Natural killer cell (primary cell): ENCODE measurements around the gene PROM1. TPM values are rescaled to one million over a fixed set of nuclear protein-coding genes. Genes with fewer than 3 reads are reported as not detected.

Experiments
- ATAC-seq, 3 donors: fragments of 150-1000 bp in 2 of 3; fragments of 200-7000 bp in 1 of 3; cut with Tn5 transposase; 1 replicate in 1 of 3; 2 replicates in 2 of 3; pipeline ENCODE4 v1.10.0; 2021; ENCODE audit warnings: mild to moderate bottlenecking in 2 of 3, moderate library complexity in 2 of 3
- DNase-seq, 2 donors: peaks; one replicate each; pipeline versions ENCODE4 v3.0.0 to v3.0.0-alpha.2; 2013 to 2021; ENCODE audit warnings: mixed read lengths in 1 of 2
- H3K27ac ChIP-seq: one replicate; pipeline ENCODE4 v1.5.1; 2013; ENCODE audit warnings: mild to moderate bottlenecking, low read length
- H3K27me3 ChIP-seq: one replicate; pipeline ENCODE4 v1.6.1; 2013; ENCODE audit warnings: low read length; ENCODE audit not compliant: control insufficient read depth, insufficient read depth
- H3K36me3 ChIP-seq: one replicate; pipeline ENCODE4 v1.6.1; 2013; ENCODE audit warnings: low read length; ENCODE audit not compliant: control insufficient read depth, insufficient read depth
- H3K4me1 ChIP-seq: one replicate; pipeline ENCODE4 v1.6.1; 2013; ENCODE audit warnings: low read length; ENCODE audit not compliant: control insufficient read depth, insufficient read depth
- H3K4me3 ChIP-seq: one replicate; pipeline ENCODE4 v1.5.1; 2013; ENCODE audit warnings: low read length
- H3K9me3 ChIP-seq: one replicate; pipeline ENCODE4 v1.6.1; 2013; ENCODE audit warnings: low read length; ENCODE audit not compliant: control insufficient read depth, insufficient read depth
- H3K27ac Mint-ChIP-seq, 2 donors: one replicate each; pipeline ENCODE4 v1.8.0; 2022; ENCODE audit warnings: mild to moderate bottlenecking in 2 of 2, mixed read lengths in 2 of 2, moderate library complexity in 1 of 2
- H3K27me3 Mint-ChIP-seq, 2 donors: one replicate each; pipeline ENCODE4 v1.8.0; 2022; ENCODE audit warnings: low read depth in 2 of 2, mixed read lengths in 2 of 2
- H3K36me3 Mint-ChIP-seq: one replicate; pipeline ENCODE4 v1.8.0; 2022; ENCODE audit warnings: mixed read lengths
- H3K4me1 Mint-ChIP-seq, 2 donors: one replicate each; pipeline ENCODE4 v1.8.0; 2022; ENCODE audit warnings: mixed read lengths in 2 of 2
- H3K4me3 Mint-ChIP-seq: one replicate; pipeline ENCODE4 v1.8.0; 2022; ENCODE audit warnings: mild to moderate bottlenecking, moderate library complexity, mixed read lengths
- H3K9me3 Mint-ChIP-seq, 2 donors: one replicate each; pipeline ENCODE4 v1.8.0; 2022; ENCODE audit warnings: mixed read lengths in 2 of 2
- WGBS: methylation state at CpG from one replicate; pipeline ENCODE4 v1.1.7; 2013; ENCODE audit warnings: missing lambda C conversion rate; ENCODE audit not compliant: insufficient coverage; 5-methylcytosine and 5-hydroxymethylcytosine counted together
- intact Hi-C: fragments of 100-400 bp; cut with micrococcal nuclease; formaldehyde crosslinking; loops from one replicate; pipeline ENCODE4 v1.14.2; 2022
- total RNA-seq, 4 donors: library from RNA; stranded (reverse); fragments of 120-200 nt in 1 of 4; gene quantifications; one replicate each; pipeline versions ENCODE4 v1.2.3 to v1.2.4, GENCODE V29; 2013 to 2022
- TF ChIP-seq, protein P1 (sequence below): fragments of 200-600 bp; IDR thresholded peaks from one replicate; pipeline ENCODE4 v1.8.0; 2022; ENCODE audit warnings: antibody characterized with exemption

Gene PROM1
- total RNA-seq, 3 donors from 2014 or later (not counting 1 experiment from before 2014, with no cell fraction given): not detected

DNA sequence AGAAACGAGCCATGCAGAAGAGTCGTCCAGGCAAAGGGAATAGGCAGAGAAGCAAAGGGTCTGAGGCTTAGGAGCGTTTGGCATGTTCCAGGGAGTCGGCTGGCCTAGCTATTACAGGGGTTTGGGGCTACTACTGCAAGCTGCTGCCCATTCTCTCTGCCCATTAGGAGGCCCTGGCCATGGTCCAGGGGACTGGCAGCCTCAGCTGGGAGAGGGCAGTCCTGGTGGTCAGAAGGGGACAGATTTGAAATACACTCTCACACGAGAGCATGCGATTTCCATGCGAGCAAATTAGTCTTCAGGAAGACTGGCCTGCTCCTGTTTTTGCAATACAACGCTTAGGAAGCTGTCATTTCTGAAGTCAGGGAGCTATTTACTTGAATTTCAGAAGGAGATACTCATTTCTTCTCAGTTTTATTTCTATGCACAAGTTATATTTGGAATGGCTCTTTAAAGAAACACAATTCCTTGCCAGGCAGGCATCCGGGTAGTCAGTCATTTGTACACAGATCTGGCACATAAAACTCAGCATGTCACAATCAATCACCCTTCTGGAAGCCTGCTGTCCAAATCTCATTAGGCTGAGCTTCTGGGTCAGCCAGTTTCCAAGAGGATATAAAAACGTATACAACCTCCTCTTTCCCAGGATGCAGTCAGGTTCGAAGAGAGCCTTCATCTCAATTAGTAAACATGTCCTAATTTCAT, 27.0 kb downstream of the PROM1 start:
- Mint-ChIP-seq H3K36me3 (no peaks in the 10 kb centered on the region), H3K4me3 (no peak overlapping the region), H3K27me3 (peaks cover 32 to 58% of the 10 kb centered on the region in 2 donors), H3K9me3 (no peaks in the 10 kb centered on the region), H3K27ac (no peak overlapping the region), H3K4me1 (no peaks in the 10 kb centered on the region)
- DNase-seq (no peak), ATAC-seq (no peak)
- H3K9me3 ChIP-seq: no peaks in the 10 kb centered on the region
- no peaks in the 10 kb centered on the region for H3K36me3 ChIP-seq
- WGBS: 55% methylated on average over 11 of the region's 11 CpGs
- TF ChIP-seq, protein P1, sequence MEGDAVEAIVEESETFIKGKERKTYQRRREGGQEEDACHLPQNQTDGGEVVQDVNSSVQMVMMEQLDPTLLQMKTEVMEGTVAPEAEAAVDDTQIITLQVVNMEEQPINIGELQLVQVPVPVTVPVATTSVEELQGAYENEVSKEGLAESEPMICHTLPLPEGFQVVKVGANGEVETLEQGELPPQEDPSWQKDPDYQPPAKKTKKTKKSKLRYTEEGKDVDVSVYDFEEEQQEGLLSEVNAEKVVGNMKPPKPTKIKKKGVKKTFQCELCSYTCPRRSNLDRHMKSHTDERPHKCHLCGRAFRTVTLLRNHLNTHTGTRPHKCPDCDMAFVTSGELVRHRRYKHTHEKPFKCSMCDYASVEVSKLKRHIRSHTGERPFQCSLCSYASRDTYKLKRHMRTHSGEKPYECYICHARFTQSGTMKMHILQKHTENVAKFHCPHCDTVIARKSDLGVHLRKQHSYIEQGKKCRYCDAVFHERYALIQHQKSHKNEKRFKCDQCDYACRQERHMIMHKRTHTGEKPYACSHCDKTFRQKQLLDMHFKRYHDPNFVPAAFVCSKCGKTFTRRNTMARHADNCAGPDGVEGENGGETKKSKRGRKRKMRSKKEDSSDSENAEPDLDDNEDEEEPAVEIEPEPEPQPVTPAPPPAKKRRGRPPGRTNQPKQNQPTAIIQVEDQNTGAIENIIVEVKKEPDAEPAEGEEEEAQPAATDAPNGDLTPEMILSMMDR: no peak
- no peak overlapping the region for H3K4me3 ChIP-seq
- intact Hi-C loops: no loop called here
- H3K27ac ChIP-seq: no peak overlapping the region
- no peaks in the 10 kb centered on the region for H3K4me1 ChIP-seq
- H3K27me3 ChIP-seq: no peaks in the 10 kb centered on the region

DNA sequence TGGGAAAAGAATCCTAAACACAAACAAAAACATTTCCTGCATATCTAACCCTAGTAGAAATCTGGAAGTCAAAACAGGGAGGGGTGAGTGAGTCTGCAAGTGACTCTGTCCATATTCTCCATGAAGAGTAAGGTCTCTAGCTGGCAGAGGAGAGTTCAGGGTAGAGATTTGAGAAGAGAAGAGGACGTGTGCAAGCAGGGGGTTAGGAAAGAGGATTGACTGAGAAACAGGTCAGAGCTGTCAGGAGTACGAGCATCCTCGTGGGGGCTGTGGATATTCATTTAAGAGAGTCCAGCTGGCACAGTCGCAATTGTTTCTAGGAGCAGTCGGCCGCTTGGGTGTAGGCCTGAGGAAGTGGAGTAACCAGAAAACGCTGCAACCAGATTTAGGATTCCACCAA, 27.9 kb downstream of the PROM1 start:
- Mint-ChIP-seq H3K4me1 (no peaks in the 10 kb centered on the region), H3K36me3 (no peaks in the 10 kb centered on the region), H3K27me3 (peaks cover 25 to 58% of the 10 kb centered on the region in 2 donors), H3K4me3 (no peak overlapping the region), H3K27ac (no peak overlapping the region), H3K9me3 (no peaks in the 10 kb centered on the region)
- 22% methylated on average over 6 of the region's 7 CpGs for WGBS
- no peak overlapping the region for H3K4me3 ChIP-seq
- no peaks in the 10 kb centered on the region for H3K9me3 ChIP-seq
- ATAC-seq (no peak), DNase-seq (no peak)
- H3K36me3 ChIP-seq: no peaks in the 10 kb centered on the region
- no peaks in the 10 kb centered on the region for H3K27me3 ChIP-seq
- TF ChIP-seq, protein P1: no peak
- no peak overlapping the region for H3K27ac ChIP-seq
- no peaks in the 10 kb centered on the region for H3K4me1 ChIP-seq
- intact Hi-C loops: no loop called here

DNA sequence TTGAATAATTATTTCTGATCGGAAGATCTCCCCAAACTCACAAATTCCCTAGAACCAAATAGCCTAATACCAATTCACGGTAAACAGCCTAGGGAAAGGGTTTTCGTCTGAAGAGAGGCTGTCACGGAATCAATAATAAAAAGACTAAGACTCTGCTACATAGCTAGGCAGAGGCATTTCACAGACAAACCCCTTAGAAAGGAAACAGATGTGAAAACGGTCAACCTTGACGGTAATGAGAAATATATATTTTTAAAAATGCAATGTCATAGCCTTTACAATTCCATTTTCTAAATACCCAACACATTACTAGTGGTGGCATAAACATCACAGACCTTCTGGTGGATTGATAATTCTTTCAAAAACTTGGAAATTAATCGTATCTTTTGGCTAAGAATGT, 28.4 kb downstream of the PROM1 start:
- Mint-ChIP-seq H3K27ac (no peak overlapping the region), H3K9me3 (no peaks in the 10 kb centered on the region), H3K27me3 (peaks cover 24 to 58% of the 10 kb centered on the region in 2 donors), H3K4me1 (no peaks in the 10 kb centered on the region), H3K4me3 (no peak overlapping the region), H3K36me3 (no peaks in the 10 kb centered on the region)
- ATAC-seq (no peak), DNase-seq (no peak)
- Histone ChIP-seq H3K27ac (no peak overlapping the region), H3K9me3 (no peaks in the 10 kb centered on the region), H3K4me1 (no peaks in the 10 kb centered on the region), H3K4me3 (no peak overlapping the region), H3K27me3 (no peaks in the 10 kb centered on the region), H3K36me3 (no peaks in the 10 kb centered on the region)
- 21% methylated on average over 3 of the region's 7 CpGs for WGBS
- TF ChIP-seq, protein P1: no peak
- intact Hi-C loops: no loop called here

DNA sequence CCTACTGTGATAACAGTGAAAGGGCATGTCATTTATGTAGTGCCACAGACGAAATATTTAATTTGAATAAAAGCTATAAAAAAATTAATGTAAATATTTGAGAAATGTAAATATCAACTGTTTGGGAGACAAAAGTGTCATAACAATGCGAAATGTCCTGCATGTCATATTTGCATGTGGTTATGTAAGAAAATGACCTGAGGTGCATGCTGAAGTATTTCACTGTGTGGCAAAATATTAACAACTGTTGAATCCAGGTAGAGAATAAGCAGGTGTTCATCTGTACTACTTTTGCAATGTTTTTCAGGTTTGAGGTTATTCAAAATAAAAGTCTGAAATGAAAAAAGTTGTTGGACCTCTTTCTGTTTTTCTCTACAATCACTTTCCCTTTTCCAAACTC, 30.9 kb downstream of the PROM1 start:
- WGBS: 84% methylated on average over 2 of the region's 2 CpGs
- Histone ChIP-seq H3K27ac (no peak overlapping the region), H3K36me3 (no peaks in the 10 kb centered on the region), H3K9me3 (no peaks in the 10 kb centered on the region), H3K27me3 (no peaks in the 10 kb centered on the region), H3K4me1 (no peaks in the 10 kb centered on the region), H3K4me3 (no peak overlapping the region)
- Mint-ChIP-seq H3K27ac (no peak overlapping the region), H3K27me3 (peaks cover 22 to 43% of the 10 kb centered on the region in 2 donors), H3K9me3 (no peaks in the 10 kb centered on the region), H3K4me1 (no peaks in the 10 kb centered on the region), H3K36me3 (no peaks in the 10 kb centered on the region), H3K4me3 (no peak overlapping the region)
- DNase-seq: no peak
- no peak for ATAC-seq
- intact Hi-C loops: no loop called here
- TF ChIP-seq, protein P1: no peak
